Measurements from ENCODE around the gene PLEKHG5. TPM values are rescaled to one million over a fixed set of nuclear protein-coding genes. Genes with fewer than 3 reads are reported as not detected.

The PLEKHG5 gene
- total RNA-seq, 4 donors from 2014 or later = 5.8 to 18.1 (median 12.0) TPM

DNA sequence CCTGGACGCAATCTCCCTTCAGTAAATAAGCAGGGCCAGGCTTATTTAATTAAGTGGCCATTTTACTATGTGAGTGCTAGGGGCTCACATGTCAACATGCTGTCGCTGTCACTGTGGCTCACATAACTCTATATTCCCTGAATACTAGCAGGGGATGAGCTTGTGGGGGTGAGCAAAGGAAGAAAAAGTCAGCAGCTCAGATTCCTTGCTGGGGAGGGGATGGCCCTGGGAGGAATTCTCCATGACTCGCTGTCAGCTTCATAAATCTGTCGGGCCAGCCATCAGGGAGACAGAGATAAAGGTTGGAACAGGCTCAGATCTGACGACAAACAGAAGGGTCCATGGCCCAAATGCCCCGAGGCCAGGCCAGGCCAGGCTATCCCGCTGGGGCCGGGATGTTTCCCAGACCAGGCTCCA, 26.0 kb upstream of the PLEKHG5 start:
- H3K9me3 ChIP-seq = no peaks in the 10 kb centered on the region
- no peak overlapping the region for H3K27ac ChIP-seq (replicated peaks in 1 of 4)
- TF ChIP-seq POLR2AphosphoS5 (IDR thresholded peaks at IDR 0.05) = no peak
- TF ChIP-seq, protein P1, sequence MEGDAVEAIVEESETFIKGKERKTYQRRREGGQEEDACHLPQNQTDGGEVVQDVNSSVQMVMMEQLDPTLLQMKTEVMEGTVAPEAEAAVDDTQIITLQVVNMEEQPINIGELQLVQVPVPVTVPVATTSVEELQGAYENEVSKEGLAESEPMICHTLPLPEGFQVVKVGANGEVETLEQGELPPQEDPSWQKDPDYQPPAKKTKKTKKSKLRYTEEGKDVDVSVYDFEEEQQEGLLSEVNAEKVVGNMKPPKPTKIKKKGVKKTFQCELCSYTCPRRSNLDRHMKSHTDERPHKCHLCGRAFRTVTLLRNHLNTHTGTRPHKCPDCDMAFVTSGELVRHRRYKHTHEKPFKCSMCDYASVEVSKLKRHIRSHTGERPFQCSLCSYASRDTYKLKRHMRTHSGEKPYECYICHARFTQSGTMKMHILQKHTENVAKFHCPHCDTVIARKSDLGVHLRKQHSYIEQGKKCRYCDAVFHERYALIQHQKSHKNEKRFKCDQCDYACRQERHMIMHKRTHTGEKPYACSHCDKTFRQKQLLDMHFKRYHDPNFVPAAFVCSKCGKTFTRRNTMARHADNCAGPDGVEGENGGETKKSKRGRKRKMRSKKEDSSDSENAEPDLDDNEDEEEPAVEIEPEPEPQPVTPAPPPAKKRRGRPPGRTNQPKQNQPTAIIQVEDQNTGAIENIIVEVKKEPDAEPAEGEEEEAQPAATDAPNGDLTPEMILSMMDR (IDR thresholded peaks at IDR 0.05) = no peak
- no peak for TF ChIP-seq EP300 (IDR thresholded peaks at IDR 0.05)
- no peak for TF ChIP-seq POLR2A (IDR thresholded peaks at IDR 0.05; ENCODE audit: low read depth)
- DNase-seq (ENCODE audit: extremely low spot score) = no peak
- no peak overlapping the region for H3K4me3 ChIP-seq
- no peaks in the 10 kb centered on the region for H3K27me3 ChIP-seq
- H3K4me1 ChIP-seq = peaks cover 7 to 10% (median 9%) of the 10 kb centered on the region in 4 donors
- WGBS = 66% methylated on average over 8 of the region's 8 CpGs
- intact Hi-C loops (cut with DNase I) = no loop called here
- H3K36me3 ChIP-seq = peaks cover 0 to 14% (median 0%) of the 10 kb centered on the region in 4 donors

DNA sequence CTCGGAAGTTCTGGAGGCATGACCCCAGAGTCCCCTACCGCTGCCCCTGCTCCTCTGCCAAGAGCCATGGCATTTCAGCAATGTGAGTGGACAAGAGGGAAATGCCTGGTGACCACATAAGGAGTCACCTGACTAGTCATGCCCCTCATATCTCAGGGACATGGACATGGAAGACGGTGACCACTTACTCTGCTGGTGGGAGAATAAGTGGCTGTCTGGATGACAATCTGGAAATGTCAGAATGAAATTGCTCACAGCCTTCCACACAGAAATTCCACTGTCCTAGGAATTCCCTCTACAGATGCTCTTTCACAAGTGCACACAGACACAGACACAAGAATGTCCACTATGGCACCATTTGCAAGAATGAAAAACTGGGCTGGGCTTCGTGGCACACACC, 24.3 kb upstream of the PLEKHG5 start:
- intact Hi-C loops (cut with DNase I) = no loop called here
- 95% methylated on average over 4 of the region's 4 CpGs for WGBS
- H3K9me3 ChIP-seq = no peaks in the 10 kb centered on the region
- no peak overlapping the region for H3K4me3 ChIP-seq
- peaks cover 0 to under 1% (median 0%) of the 10 kb centered on the region in 4 donors for H3K36me3 ChIP-seq
- H3K4me1 ChIP-seq = peaks cover 7 to 10% (median 9%) of the 10 kb centered on the region in 4 donors
- no peak overlapping the region for H3K27ac ChIP-seq (replicated peaks in 1 of 4)
- TF ChIP-seq POLR2AphosphoS5 (IDR thresholded peaks at IDR 0.05) (no peak), EP300 (IDR thresholded peaks at IDR 0.05) (no peak), POLR2A (IDR thresholded peaks at IDR 0.05; ENCODE audit: low read depth) (no peak)
- TF ChIP-seq, protein P1 (IDR thresholded peaks at IDR 0.05) = no peak
- no peaks in the 10 kb centered on the region for H3K27me3 ChIP-seq
- DNase-seq (ENCODE audit: extremely low spot score) = no peak

DNA sequence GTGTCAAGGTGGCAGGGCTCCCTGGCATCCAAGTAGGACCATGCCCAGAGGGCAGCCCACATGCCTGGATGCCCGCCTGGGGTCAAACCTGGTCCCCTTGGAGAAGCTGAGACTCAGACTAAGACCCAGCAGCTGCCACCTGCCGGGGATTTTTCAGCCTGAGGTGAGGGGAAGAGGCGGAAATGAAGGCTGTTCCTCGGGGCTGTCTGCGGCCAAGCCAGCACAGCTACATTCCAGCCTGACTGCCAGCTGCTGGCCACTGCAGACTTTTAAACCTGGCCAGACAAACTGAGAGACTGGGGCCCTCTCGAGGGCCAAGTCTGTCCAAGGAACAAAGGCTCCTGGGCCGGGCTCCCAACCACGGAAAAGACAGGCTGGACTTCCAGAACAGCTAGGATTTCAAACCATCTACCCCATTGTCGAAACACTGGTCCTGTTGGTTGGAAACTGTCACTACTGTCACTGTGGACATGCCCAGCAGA, 21.9 kb upstream of the PLEKHG5 start:
- Histone ChIP-seq H3K4me3 (no peak overlapping the region), H3K36me3 (no peaks in the 10 kb centered on the region), H3K4me1 (peaks cover 0 to 3% (median 0%) of the 10 kb centered on the region in 4 donors), H3K9me3 (no peaks in the 10 kb centered on the region), H3K27me3 (peaks cover 0 to 6% (median 0%) of the 10 kb centered on the region in 4 donors), H3K27ac (replicated peaks in 1 of 4) (no peak overlapping the region)
- 61% methylated on average over 4 of the region's 9 CpGs for WGBS
- no peak for TF ChIP-seq POLR2A (IDR thresholded peaks at IDR 0.05; ENCODE audit: low read depth)
- TF ChIP-seq, protein P1 (IDR thresholded peaks at IDR 0.05) = no peak
- no peak for TF ChIP-seq EP300 (IDR thresholded peaks at IDR 0.05)
- no peak for TF ChIP-seq POLR2AphosphoS5 (IDR thresholded peaks at IDR 0.05)
- intact Hi-C loops (cut with DNase I) = no loop called here
- no peak for DNase-seq (ENCODE audit: extremely low spot score)

DNA sequence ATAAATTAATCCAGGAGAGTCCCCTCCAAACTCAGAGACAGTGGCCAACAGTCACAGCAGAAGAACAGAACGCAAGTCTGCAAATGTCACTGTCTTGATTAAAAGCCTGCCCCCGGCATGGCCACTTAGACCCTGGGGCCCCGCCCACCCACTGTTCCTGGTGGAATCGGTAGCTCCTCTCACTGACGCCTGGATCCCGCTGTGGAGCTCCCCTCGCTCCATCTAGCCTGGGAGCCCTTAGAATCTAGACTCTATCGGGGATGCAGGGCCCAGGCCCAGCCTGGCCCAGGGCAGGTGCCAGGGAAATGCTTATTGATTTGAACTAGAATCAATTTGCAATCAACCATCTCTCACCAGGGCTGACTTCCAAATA, 21.4 kb upstream of the PLEKHG5 start:
- 100% methylated on average over 5 of the region's 8 CpGs for WGBS
- H3K36me3 ChIP-seq = no peaks in the 10 kb centered on the region
- DNase-seq (ENCODE audit: extremely low spot score) = no peak
- no peak overlapping the region for H3K27ac ChIP-seq (replicated peaks in 1 of 4)
- TF ChIP-seq POLR2A (IDR thresholded peaks at IDR 0.05; ENCODE audit: low read depth) (no peak), POLR2AphosphoS5 (IDR thresholded peaks at IDR 0.05) (no peak), EP300 (IDR thresholded peaks at IDR 0.05) (no peak)
- TF ChIP-seq, protein P1 (IDR thresholded peaks at IDR 0.05) = no peak
- H3K9me3 ChIP-seq = no peaks in the 10 kb centered on the region
- no peak overlapping the region for H3K4me3 ChIP-seq
- H3K4me1 ChIP-seq = peaks cover 0 to 3% (median 0%) of the 10 kb centered on the region in 4 donors
- intact Hi-C loops (cut with DNase I) = no loop called here
- H3K27me3 ChIP-seq = peaks cover 0 to 11% (median 0%) of the 10 kb centered on the region in 4 donors
